Measurements from ENCODE around the gene ARHGEF19. TPM values are rescaled to one million over a fixed set of nuclear protein-coding genes. Genes with fewer than 3 reads are reported as not detected.
"Not testable (repeated sequence)": the region's sequence is repeated elsewhere in the genome, so short reads cannot be mapped to it uniquely, and the experiment has no call there.

The ARHGEF19 gene
- total and polyA plus RNA-seq, 2 of the 13 experiments (the other 11 are each of a cell fraction or from before 2014, with no cell fraction given): 1.7 to 1.8 TPM

DNA sequence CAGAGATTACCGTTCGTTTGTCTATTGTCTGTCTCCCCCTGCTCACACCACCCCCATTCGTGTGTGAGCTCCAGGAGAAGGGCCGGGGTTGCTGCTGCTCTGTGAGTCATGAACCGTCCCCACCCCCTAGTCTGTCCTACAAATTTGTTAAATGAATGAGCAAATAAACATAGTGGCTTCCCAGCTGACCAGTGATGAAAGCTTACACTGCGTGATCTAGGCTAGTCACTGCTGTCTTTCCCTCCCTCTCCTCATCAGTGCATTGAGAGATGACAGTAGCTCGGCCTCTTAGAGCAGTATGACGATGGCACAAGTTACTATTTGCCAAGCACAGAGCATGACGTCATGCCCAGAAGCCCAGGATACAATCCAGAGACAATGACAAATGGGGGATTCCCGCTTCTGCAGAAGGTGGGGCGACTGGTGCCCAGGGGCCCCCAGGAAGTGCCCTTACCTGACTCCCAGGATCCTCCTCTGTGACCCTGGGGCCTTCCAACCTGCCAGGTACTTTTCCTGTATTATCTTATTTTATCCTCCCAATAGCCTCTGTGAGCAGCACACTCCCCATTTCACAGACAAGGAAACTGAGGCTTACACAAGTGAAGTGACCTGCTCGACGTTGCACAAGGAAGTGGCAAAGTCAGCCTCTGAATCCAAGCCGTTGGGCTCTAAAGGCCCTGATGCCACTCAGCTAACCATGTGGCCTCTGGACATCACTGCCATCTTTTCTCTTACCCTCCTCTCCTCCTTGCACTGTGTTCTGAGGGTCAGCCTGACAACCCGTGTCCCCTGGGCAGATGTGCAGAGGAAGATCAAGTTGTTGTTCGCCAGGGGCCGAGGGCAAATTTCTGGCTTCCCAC is 48.0 kb downstream of the ARHGEF19 start (continued):
- TF ChIP-seq, protein P1, sequence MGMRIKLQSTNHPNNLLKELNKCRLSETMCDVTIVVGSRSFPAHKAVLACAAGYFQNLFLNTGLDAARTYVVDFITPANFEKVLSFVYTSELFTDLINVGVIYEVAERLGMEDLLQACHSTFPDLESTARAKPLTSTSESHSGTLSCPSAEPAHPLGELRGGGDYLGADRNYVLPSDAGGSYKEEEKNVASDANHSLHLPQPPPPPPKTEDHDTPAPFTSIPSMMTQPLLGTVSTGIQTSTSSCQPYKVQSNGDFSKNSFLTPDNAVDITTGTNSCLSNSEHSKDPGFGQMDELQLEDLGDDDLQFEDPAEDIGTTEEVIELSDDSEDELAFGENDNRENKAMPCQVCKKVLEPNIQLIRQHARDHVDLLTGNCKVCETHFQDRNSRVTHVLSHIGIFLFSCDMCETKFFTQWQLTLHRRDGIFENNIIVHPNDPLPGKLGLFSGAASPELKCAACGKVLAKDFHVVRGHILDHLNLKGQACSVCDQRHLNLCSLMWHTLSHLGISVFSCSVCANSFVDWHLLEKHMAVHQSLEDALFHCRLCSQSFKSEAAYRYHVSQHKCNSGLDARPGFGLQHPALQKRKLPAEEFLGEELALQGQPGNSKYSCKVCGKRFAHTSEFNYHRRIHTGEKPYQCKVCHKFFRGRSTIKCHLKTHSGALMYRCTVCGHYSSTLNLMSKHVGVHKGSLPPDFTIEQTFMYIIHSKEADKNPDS (CRISPR knock-in tag; IDR thresholded peaks at IDR 0.05): 0 out of 2 replicates have a peak, but pooled peaks have one; percentile 8

DNA sequence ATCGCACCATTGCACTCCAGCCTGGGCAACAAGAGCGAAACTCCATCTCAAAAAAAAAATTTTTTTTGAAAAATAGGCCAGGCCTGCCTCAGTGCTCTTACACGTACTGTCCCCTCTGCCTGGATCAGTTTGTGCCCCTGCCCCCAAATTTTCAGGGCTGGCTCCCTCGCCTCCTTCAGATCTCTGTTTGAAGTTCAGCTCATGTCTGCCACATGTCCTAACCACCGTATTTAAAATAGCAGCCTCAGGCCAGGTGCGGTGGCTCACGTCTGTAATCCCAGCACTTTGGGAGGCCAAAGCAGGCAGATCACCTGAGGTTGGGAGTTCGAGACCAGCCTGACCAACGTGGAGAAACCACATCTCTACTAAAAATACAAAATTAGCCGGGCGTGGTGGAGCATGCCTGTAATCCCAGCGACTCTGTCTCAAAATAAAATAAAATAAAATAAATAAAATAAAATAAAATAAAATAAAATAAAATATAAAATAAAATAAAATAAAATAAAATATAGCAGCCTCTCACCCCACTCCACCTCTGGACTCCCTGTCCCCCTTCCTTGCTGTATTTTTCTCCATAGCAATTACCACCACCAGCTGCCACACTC is 48.7 kb downstream of the ARHGEF19 start:
- DNase-seq (ENCODE audit: low spot score); H3K36me3 ChIP-seq (replicated peaks in 1 of 2; ENCODE audit: control insufficient read depth in 1 of 2, insufficient read depth in 2 of 2, low read length in 2 of 2); H4K20me1 ChIP-seq (ENCODE audit: insufficient read depth, low read length); FAIRE-seq; CTCF ChIA-PET (ENCODE audit: low intra/inter-chr PET ratio, low total read pairs); H3K79me2 ChIP-seq (ENCODE audit: insufficient read depth, low read length); H3K27me3 ChIP-seq (ENCODE audit: control insufficient read depth in 1 of 2, insufficient read depth in 2 of 2, low read length in 2 of 2); H3K9me3 ChIP-seq (ENCODE audit: low read length); in situ Hi-C loops (cut with HindIII; ENCODE audit: extremely low pct_ligation_motif_present, low pct_unique_long_range_greater_than_20kb); H2AFZ ChIP-seq (ENCODE audit: low read length); ATAC-seq; BruUV-seq (replicated peaks): not testable (repeated sequence)
- H3K9ac ChIP-seq (ENCODE audit: insufficient read depth, low read depth, low read length): peak overlapping the region; percentile 45; the same call in 1 of the 2 replicates
- peak overlapping the region; percentile 38 for H3K27ac ChIP-seq (ENCODE audit: extremely low read length, insufficient read depth, low read length)
- TF ChIP-seq ZNF564 (CRISPR knock-in tag; IDR thresholded peaks at IDR 0.05): 0 out of 2 replicates have a peak, but pooled peaks have one; percentile 33
- TF ChIP-seq ZNF501 (CRISPR knock-in tag; IDR thresholded peaks at IDR 0.05): peak; percentile 31; the same call in 1 of the 2 replicates
- 0 out of 2 replicates have a peak, but pooled peaks have one; percentile 59 for TF ChIP-seq ZFP36L1 (CRISPR knock-in tag; IDR thresholded peaks at IDR 0.05)
- H3K4me2 ChIP-seq (ENCODE audit: low read depth, low read length): peak overlapping the region; percentile 75
- peak overlapping the region in 1 of 3 experiments; percentile 47; a peak in 1 of 6 replicates for H3K4me3 ChIP-seq (replicated peaks in 1 of 3; ENCODE audit: insufficient read depth in 1 of 3, low read depth in 2 of 3, low read length in 3 of 3)
- intact Hi-C loops (cut with micrococcal nuclease; ENCODE audit: unreplicated experiment): loop anchor here (2.0 kb wide), 1 partner anchor 15 kb away; no protein-coding TSS in a partner anchor
- H3K4me1 ChIP-seq (ENCODE audit: insufficient read depth, low read length): peaks cover 47% of the 10 kb centered on the region
- POLR2A ChIA-PET: interaction anchor here (1.0 to 4.4 kb wide), 8 partner anchors 9 to 43 kb away, joined by 4 to 72 read pairs (median 9); partner anchors contain the start of gene EPHA2
- 74% methylated on average over 12 of the region's 12 CpGs for WGBS (ENCODE audit: low lambda C conversion rate)

Measured in HepG2 (cell line).